HG03196 (cell line): ENCODE measurements around the gene CXADR.
"Not testable (repeated sequence)": the region's sequence is repeated elsewhere in the genome, so short reads cannot be mapped to it uniquely, and the experiment has no call there.

Experiments used
- ATAC-seq: cut with Tn5 transposase; IDR thresholded peaks from one replicate; pipeline ENCODE4 v1.9.1; 2021; ENCODE audit not compliant: unreplicated experiment

CXADR gene

GRCh38 chr21:17512253-17513213, at the start of gene CXADR:
TSS of gene CXADR (plus strand) at chr21:17513043. CDS start at chr21:17513130, 87 bp downstream.
- ATAC-seq, result peak; percentile 75

GRCh38 chr21:17466166-17466565, 46.7 kb upstream of the CXADR start:
- ATAC-seq, result no peak

- no peak for ATAC-seq
These were observed 45.5 kb upstream of the CXADR start for GRCh38 chr21:17467392-17467791.

GRCh38 chr21:17467829-17468228, 45.0 kb upstream of the CXADR start:
- no peak for ATAC-seq

GRCh38 chr21:17468698-17469097, 44.1 kb upstream of the CXADR start:
- no peak for ATAC-seq

- ATAC-seq, result no peak
These were observed 43.1 kb upstream of the CXADR start for GRCh38 chr21:17469727-17470126.

GRCh38 chr21:17472182-17472581, 40.7 kb upstream of the CXADR start:
- no peak for ATAC-seq

- ATAC-seq, result no peak
These were observed 40.1 kb upstream of the CXADR start for GRCh38 chr21:17472592-17473271.

- ATAC-seq, result no peak
These were observed 36.8 kb upstream of the CXADR start for GRCh38 chr21:17476006-17476405.

GRCh38 chr21:17478156-17478555, 34.7 kb upstream of the CXADR start:
- not testable (repeated sequence) for ATAC-seq

GRCh38 chr21:17479606-17480005, 33.2 kb upstream of the CXADR start:
- no peak for ATAC-seq

- ATAC-seq, result no peak
These were observed 29.9 kb upstream of the CXADR start for GRCh38 chr21:17482928-17483327.

GRCh38 chr21:17488620-17489019, 24.2 kb upstream of the CXADR start:
- ATAC-seq, result no peak

GRCh38 chr21:17489565-17489964, 23.3 kb upstream of the CXADR start:
- not testable (repeated sequence) for ATAC-seq

- no peak for ATAC-seq
These were observed 21.0 kb upstream of the CXADR start for GRCh38 chr21:17491716-17492414.

GRCh38 chr21:17492415-17493168, 20.3 kb upstream of the CXADR start:
- no peak for ATAC-seq

- no peak for ATAC-seq
These were observed 18.8 kb upstream of the CXADR start for GRCh38 chr21:17494051-17494450.

- no peak for ATAC-seq
These were observed 17.2 kb upstream of the CXADR start for GRCh38 chr21:17495680-17496079.

GRCh38 chr21:17497316-17497715, 15.5 kb upstream of the CXADR start:
- no peak for ATAC-seq

- ATAC-seq, result no peak
These were observed 14.3 kb upstream of the CXADR start for GRCh38 chr21:17498586-17498985.
